Fibroblast of pulmonary artery (primary cell): ENCODE measurements around the gene P2RY14.

Experiments used
- DNase-seq: peaks from one replicate; pipeline ENCODE4 v3.0.0-alpha.2; 2010; ENCODE audit warnings: low read depth
- H3K4me3 ChIP-seq: replicated peaks from 2 replicates; pipeline ENCODE4 v1.5.1; 2011; ENCODE audit warnings: low read depth, mild to moderate bottlenecking, control low read depth, low read length, moderate library complexity
- TF ChIP-seq, protein P1 (sequence below): IDR thresholded peaks from 2 replicates; pipeline ENCODE4 v1.5.1; 2011; ENCODE audit warnings: mild to moderate bottlenecking, control low read depth, low read length, inconsistent platforms; ENCODE audit errors: missing control alignments

P2RY14 gene

GRCh38 chr3:151278230-151278629 lies at the start of gene P2RY14:
Gene P2RY14, minus strand, starts transcription at chr3:151278542. Its CDS starts 64,226 bp downstream, at chr3:151214316.
- DNase-seq, result no peak
- TF ChIP-seq, protein P1, sequence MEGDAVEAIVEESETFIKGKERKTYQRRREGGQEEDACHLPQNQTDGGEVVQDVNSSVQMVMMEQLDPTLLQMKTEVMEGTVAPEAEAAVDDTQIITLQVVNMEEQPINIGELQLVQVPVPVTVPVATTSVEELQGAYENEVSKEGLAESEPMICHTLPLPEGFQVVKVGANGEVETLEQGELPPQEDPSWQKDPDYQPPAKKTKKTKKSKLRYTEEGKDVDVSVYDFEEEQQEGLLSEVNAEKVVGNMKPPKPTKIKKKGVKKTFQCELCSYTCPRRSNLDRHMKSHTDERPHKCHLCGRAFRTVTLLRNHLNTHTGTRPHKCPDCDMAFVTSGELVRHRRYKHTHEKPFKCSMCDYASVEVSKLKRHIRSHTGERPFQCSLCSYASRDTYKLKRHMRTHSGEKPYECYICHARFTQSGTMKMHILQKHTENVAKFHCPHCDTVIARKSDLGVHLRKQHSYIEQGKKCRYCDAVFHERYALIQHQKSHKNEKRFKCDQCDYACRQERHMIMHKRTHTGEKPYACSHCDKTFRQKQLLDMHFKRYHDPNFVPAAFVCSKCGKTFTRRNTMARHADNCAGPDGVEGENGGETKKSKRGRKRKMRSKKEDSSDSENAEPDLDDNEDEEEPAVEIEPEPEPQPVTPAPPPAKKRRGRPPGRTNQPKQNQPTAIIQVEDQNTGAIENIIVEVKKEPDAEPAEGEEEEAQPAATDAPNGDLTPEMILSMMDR, result no peak
- no peak within 1 kb of the TSS for H3K4me3 ChIP-seq

DNA sequence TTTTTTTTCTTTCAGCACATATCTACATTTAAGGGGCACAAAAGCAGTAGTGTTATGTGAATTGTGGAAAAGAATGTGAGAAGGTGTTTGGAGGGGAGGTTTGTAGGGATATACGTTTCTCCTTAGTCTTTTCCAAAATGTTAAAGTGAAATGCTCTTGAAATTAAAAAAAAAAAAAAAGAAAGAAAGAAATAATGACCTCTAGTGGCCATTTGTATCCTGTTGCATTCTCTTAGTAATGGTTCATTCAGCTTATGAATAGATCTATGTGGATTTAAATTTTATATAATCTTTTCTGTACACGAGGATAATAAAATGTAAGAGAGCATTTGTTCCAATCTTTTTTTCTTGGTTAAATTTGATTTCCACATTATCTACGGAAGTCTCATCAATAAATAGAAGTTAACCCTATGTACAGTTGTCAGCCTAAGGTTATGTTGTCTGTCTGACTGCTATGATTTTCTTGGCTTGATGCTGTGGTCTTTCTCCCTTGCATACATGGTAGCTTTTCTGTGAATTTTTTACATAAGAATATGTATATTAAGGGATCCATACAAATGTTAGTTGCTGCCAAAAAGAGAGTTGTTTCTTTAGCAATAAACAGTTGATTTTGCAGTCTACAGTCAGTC lies 49.3 kb upstream of the P2RY14 start:
- TF ChIP-seq, protein P1, result peak; percentile 58
- peak; percentile 51 for DNase-seq
- H3K4me3 ChIP-seq, result no peak overlapping the region

- H3K4me3 ChIP-seq, result no peak overlapping the region
- TF ChIP-seq, protein P1, result no peak
- no peak for DNase-seq
These were observed 44.2 kb upstream of the P2RY14 start for GRCh38 chr3:151322511-151322910.

DNA sequence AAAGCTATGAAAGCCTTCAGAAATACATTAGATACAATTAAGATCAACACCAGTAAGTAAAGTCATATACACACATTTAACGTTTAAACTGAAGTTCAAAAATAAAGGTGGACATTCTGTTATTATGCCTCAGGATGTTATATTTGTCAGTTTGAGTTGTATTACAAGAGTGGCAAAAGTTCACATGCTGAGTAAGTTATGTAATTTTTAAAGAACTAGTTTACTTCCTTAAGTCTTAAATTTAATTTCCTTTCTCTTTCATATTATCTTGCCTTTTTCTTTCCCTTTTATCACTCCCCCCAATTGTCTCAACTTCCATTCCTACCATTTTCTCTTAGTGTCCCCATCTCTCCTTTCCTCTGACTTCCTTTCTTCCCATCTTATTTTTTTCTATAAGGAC lies 43.2 kb upstream of the P2RY14 start:
- no peak overlapping the region for H3K4me3 ChIP-seq
- DNase-seq, result no peak
- TF ChIP-seq, protein P1, result no peak

GRCh38 chr3:151320131-151320530 lies 41.8 kb upstream of the P2RY14 start:
- no peak for DNase-seq
- H3K4me3 ChIP-seq, result no peak overlapping the region
- TF ChIP-seq, protein P1, result no peak

DNA sequence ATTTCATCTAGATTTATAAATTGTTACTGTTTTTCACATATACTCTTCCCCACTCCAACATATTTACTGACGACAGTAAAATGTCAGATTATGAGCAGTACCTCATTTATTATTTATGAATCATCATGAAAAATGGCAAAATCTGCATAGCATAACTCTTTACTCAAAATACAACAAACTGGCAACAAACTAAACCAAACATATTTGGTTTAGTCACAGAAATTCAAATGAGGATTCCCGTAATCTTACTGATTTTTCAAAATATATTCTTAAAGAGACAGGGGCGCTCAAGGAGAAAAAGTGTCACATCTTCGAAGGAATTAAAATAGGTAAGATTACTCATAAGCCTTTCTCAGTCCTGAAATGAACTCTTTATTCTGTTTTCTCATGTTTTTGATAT lies 41.3 kb upstream of the P2RY14 start:
- TF ChIP-seq, protein P1, result no peak
- peak; percentile 30 for DNase-seq
- no peak overlapping the region for H3K4me3 ChIP-seq

DNA sequence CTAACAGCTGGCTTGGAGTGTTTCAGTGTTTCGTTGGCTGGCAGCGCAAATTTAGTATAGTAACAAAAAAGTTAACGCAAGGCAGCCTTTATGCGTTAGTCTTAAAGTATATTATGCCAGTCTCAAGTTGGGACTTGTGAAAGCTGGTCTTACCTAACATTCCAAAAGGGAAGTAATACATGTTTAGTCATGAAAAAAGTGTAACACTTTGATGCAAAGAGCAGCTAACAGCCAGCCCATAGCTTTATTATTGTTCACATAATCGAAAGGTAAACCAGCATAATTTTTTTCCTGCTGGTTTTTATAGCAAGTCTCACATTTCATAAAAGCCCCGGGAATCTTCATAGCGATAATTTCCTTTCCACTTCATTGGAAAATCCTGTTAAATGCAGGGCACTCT lies 40.6 kb upstream of the P2RY14 start:
- TF ChIP-seq, protein P1, result no peak
- DNase-seq, result no peak
- no peak overlapping the region for H3K4me3 ChIP-seq
